ENCODE data around the gene FBLN5. TPM values are rescaled to one million over a fixed set of nuclear protein-coding genes. Genes with fewer than 3 reads are reported as not detected.

FBLN5 gene
- total RNA-seq, 1 experiment from 2014 or later: 111 TPM

- in situ Hi-C loops (cut with HindIII; ENCODE audit: low pct_unique_long_range_greater_than_20kb, low sequenced_read_pairs): no loop called here
- no peak for DNase-seq (ENCODE audit: low read depth, low spot score)
These were observed 53.8 kb downstream of the FBLN5 start for GRCh38 chr14:91893669-91894068.

GRCh38 chr14:91893007-91893406, 54.5 kb downstream of the FBLN5 start:
- DNase-seq (ENCODE audit: low read depth, low spot score): peak; percentile 51
- in situ Hi-C loops (cut with HindIII; ENCODE audit: low pct_unique_long_range_greater_than_20kb, low sequenced_read_pairs): no loop called here

DNA sequence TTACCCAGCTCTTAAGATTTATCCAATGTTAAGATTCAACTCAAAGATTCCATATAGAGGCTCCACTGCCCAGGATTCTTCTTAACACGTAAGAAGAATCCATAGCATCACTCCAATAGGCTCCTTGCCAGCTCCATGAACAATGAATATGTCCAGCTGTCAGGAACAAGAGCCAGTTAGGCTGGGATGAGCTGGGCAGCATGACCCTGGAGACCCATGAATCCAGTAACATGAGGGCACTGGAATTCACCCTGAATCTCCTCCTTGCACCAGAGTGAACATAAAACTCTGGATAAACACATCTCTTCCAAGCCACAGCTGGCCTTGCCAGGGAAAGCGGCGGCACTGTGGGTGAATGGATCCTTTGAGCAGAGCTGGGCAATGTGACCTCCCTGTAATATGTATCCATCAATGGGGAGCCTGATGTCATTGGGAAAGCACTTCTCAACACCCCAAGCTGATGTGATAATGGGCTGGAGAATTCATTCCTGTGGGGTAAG, 55.7 kb downstream of the FBLN5 start:
- peak; percentile 63 for DNase-seq (ENCODE audit: low read depth, low spot score)
- in situ Hi-C loops (cut with HindIII; ENCODE audit: low pct_unique_long_range_greater_than_20kb, low sequenced_read_pairs): no loop called here

- in situ Hi-C loops (cut with HindIII; ENCODE audit: low pct_unique_long_range_greater_than_20kb, low sequenced_read_pairs): no loop called here
- no peak for DNase-seq (ENCODE audit: low read depth, low spot score)
These were observed 56.4 kb downstream of the FBLN5 start for GRCh38 chr14:91891101-91891500.

DNA sequence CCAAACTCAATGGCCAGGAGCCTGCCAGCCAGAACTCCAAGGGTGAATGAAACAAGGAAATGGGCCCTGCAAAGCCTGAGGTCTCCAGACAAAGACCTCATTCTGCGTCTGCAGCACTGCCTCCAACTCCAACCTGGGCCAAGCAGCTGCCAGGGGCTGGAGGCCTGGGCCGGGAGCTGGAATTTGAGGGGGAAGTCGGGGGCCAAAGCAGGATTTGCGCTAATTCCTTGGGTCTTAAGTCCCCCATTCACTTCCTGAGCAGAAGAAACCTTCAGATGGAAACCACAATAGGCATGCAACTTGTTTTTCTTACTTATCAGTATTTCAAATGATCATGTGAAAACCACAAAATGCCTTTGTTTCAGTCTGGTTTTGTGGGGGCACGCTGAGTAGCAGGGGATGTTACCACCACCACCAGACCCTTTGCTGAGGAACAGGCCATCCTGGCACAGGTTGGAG, 57.2 kb downstream of the FBLN5 start:
- in situ Hi-C loops (cut with HindIII; ENCODE audit: low pct_unique_long_range_greater_than_20kb, low sequenced_read_pairs): no loop called here
- peak; percentile 37 for DNase-seq (ENCODE audit: low read depth, low spot score)

GRCh38 chr14:91889477-91890211, 57.9 kb downstream of the FBLN5 start:
- in situ Hi-C loops (cut with HindIII; ENCODE audit: low pct_unique_long_range_greater_than_20kb, low sequenced_read_pairs): no loop called here
- DNase-seq (ENCODE audit: low read depth, low spot score): no peak

GRCh38 chr14:91888641-91889476, 58.6 kb downstream of the FBLN5 start:
- in situ Hi-C loops (cut with HindIII; ENCODE audit: low pct_unique_long_range_greater_than_20kb, low sequenced_read_pairs): no loop called here
- no peak for DNase-seq (ENCODE audit: low read depth, low spot score)

GRCh38 chr14:91886961-91887360, 60.5 kb downstream of the FBLN5 start:
- in situ Hi-C loops (cut with HindIII; ENCODE audit: low pct_unique_long_range_greater_than_20kb, low sequenced_read_pairs): no loop called here
- no peak for DNase-seq (ENCODE audit: low read depth, low spot score)

DNA sequence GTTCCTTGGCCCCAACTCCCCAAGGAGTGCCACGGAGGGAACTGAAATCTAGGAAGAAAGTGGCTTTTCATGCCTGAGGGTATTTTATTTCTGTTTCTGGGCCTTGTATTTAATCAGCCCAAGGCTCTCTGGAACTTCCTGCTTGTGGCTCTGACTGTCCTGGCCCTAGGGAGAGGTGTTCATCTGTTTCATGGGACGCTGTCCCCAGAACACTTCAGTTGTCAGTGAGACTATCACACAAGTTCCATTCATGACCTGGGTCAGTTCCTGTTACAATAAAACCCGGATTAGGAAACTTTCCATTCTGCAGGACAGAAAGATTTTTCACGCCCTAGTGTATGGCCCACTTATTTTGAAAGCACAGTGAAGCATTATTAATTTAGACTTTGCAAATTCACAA, 61.7 kb downstream of the FBLN5 start:
- in situ Hi-C loops (cut with HindIII; ENCODE audit: low pct_unique_long_range_greater_than_20kb, low sequenced_read_pairs): no loop called here
- DNase-seq (ENCODE audit: low read depth, low spot score): no peak

DNA sequence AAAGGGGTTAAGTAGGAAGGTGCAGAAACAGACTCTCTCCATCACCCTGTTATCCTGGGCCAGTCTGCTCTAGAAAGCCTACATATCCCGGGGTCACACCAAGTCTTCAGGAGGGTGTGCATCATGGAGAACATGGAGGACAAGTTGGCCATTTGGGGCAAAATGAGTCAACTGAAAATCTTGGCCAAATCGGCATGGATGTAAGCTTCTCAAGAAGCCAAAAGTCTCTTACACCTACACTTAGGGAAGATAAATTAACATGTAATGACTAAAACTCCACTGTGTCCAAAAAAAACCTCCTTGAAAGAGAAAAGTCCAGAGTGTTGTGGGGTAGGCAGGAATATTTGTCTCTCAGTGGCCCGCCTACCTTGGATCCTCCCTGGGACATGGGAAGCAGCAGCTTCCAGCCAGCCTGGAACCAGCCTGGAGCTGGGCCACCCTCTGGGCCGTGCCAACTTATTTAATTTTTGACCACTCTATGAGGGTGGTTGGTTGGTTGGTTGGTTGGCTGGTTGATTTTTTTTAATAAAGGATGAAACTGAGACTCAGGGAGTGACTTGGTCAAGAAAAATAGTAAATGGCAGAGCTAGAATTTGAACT, 62.3 kb downstream of the FBLN5 start:
- in situ Hi-C loops (cut with HindIII; ENCODE audit: low pct_unique_long_range_greater_than_20kb, low sequenced_read_pairs): no loop called here
- no peak for DNase-seq (ENCODE audit: low read depth, low spot score)

- DNase-seq (ENCODE audit: low read depth, low spot score): no peak
- in situ Hi-C loops (cut with HindIII; ENCODE audit: low pct_unique_long_range_greater_than_20kb, low sequenced_read_pairs): no loop called here
These were observed 62.8 kb downstream of the FBLN5 start for GRCh38 chr14:91884664-91885063.

GRCh38 chr14:91883753-91884152, 63.7 kb downstream of the FBLN5 start:
- in situ Hi-C loops (cut with HindIII; ENCODE audit: low pct_unique_long_range_greater_than_20kb, low sequenced_read_pairs): no loop called here

DNA sequence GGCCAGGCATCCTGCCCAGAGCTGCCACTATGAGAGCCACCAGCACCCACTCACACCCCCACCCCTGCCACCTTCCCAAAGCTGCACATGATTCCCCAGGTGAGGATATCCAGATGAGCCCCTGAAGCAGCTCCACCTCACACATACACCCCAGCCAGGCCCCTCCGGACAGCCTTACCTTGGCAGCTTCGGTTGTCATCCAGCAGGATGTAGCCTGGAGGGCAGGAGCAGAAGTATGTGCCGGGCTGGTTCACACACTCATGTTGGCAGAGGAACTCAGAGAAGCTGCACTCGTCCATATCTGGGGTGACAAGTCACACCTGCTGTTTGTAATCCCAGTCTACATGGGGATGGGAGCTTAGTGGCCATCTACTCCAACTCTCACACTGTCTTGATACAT, 64.7 kb downstream of the FBLN5 start:
- in situ Hi-C loops (cut with HindIII; ENCODE audit: low pct_unique_long_range_greater_than_20kb, low sequenced_read_pairs): no loop called here
- DNase-seq (ENCODE audit: low read depth, low spot score): no peak

More at GRCh38 chr14:91883753-91884152, 63.7 kb downstream of the FBLN5 start:
- DNase-seq (ENCODE audit: low read depth, low spot score): no peak

GRCh38 chr14:91882369-91882768, 65.1 kb downstream of the FBLN5 start:
- DNase-seq (ENCODE audit: low read depth, low spot score): no peak
- in situ Hi-C loops (cut with HindIII; ENCODE audit: low pct_unique_long_range_greater_than_20kb, low sequenced_read_pairs): no loop called here

DNA sequence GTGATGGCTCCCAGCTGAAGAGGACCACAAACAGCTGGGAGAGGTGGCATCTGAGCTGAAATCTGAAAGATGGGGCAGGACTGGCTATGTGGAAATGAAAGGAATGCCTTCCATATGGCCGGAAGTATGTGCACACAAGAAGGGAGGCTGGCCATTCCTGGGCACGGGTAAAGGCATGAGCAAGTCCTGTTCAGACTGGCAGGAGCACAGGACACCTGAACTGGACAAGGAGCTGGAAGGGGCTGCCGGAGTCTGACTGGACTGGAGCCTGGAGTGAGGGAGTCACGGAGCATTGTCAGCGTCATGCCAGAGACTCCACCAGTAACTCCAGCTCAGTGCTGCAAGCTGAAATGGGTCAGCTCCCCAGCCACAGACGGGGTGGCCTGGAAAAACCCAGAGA, 68.3 kb downstream of the FBLN5 start:
- DNase-seq (ENCODE audit: low read depth, low spot score): no peak

GRCh38 chr14:91878274-91878673, 69.2 kb downstream of the FBLN5 start:
- DNase-seq (ENCODE audit: low read depth, low spot score): no peak
- in situ Hi-C loops (cut with HindIII; ENCODE audit: low pct_unique_long_range_greater_than_20kb, low sequenced_read_pairs): no loop called here

More for the DNA sequence above, 68.3 kb downstream of the FBLN5 start:
- in situ Hi-C loops (cut with HindIII; ENCODE audit: low pct_unique_long_range_greater_than_20kb, low sequenced_read_pairs): no loop called here

DNA sequence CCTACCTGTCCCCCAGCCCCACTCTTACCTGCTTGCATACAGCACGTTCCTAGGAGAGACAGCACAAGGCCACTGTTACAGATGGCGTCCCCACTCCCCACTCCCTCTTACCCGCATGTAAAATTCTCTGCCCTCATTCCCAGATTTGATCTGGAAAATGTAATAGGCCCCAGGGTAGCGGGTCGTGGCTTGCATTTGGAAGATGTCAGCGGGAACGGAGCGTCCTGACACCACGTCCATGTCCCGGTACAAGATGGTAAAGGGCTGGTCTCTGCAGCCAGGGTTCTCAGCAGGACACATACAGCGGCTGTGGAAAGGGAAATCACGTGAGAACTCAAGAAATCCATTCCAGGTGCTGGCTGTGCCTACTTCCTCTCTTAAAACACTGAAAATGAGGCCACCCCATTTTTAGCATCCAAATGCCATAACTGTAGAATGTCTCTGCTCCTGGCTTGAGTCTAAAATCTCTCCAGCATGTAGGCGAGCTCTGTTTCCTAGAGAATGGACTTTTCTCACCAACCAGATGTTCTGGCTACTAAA, 70.0 kb downstream of the FBLN5 start:
- in situ Hi-C loops (cut with HindIII; ENCODE audit: low pct_unique_long_range_greater_than_20kb, low sequenced_read_pairs): no loop called here
- no peak for DNase-seq (ENCODE audit: low read depth, low spot score)

DNA sequence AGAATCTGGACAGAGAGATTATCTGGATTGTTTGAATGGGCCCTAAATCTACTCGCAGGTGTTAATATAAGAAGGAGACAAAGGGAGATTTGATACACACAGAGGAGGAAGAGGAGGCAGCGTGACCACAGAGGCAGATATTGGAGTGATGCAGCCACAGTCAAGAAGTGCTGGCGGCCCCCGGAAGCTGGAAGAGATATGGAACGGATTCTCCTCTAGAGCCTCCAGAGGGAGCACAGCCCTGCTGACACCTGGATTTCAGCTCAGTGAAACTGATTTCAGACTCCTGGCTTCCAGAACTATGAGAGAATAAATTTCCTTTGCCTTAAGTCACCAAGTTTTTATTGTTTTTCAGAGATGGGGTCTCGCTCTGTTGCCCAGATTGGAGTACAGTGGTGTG, 71.0 kb downstream of the FBLN5 start:
- in situ Hi-C loops (cut with HindIII; ENCODE audit: low pct_unique_long_range_greater_than_20kb, low sequenced_read_pairs): no loop called here
- DNase-seq (ENCODE audit: low read depth, low spot score): no peak
